IPS-18a (cell line): Measurements from ENCODE around the gene CACNA1S.

ENCODE experiments used
- H3K27ac ChIP-seq: one replicate; pipeline ENCODE4 v1.5.1; 2013; ENCODE audit warnings: low read length
- H3K27me3 ChIP-seq: one replicate; pipeline ENCODE4 v1.6.1; 2013; ENCODE audit warnings: mild to moderate bottlenecking, low read length; ENCODE audit not compliant: control insufficient read depth, insufficient read depth
- H3K36me3 ChIP-seq: one replicate; pipeline ENCODE4 v1.6.1; 2013; ENCODE audit warnings: low read depth, low read length; ENCODE audit not compliant: control insufficient read depth
- H3K4me1 ChIP-seq: one replicate; pipeline ENCODE4 v1.6.1; 2013; ENCODE audit warnings: low read depth, low read length; ENCODE audit not compliant: control insufficient read depth
- H3K4me3 ChIP-seq: one replicate; pipeline ENCODE4 v1.5.1; 2013; ENCODE audit warnings: low read length
- H3K9ac ChIP-seq: one replicate; pipeline ENCODE4 v1.6.1; 2013; ENCODE audit warnings: mild to moderate bottlenecking, low read length, moderate library complexity
- H3K9me3 ChIP-seq: one replicate; pipeline ENCODE4 v1.6.1; 2013; ENCODE audit warnings: low read depth, low read length; ENCODE audit not compliant: control insufficient read depth

CACNA1S gene

DNA sequence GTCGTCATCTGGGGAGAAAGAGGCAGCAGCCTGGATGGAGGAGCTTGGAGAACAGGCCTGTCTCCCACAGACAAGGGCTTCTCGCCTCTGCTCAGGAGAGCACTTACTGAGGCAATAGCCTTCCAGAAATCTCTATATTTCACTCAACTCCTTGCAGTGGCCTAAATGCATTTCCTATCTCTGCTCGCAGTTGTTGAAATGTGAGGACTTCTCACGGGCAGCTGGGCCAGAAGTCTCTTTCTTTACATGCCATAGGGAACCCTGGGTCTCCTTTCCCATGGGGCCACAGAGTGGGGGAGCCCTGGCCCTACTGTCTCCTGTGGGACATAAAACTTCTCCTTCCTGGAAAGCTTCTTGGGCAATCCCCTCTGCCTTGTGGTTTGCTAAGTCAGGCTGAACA is 45.2 kb downstream of the CACNA1S start:
- no peak overlapping the region for H3K27ac ChIP-seq
- no peak overlapping the region for H3K9ac ChIP-seq
- no peaks in the 10 kb centered on the region for H3K27me3 ChIP-seq
- no peak overlapping the region for H3K4me3 ChIP-seq
- no peaks in the 10 kb centered on the region for H3K36me3 ChIP-seq
- no peaks in the 10 kb centered on the region for H3K9me3 ChIP-seq
- H3K4me1 ChIP-seq, result peaks cover 5% of the 10 kb centered on the region

DNA sequence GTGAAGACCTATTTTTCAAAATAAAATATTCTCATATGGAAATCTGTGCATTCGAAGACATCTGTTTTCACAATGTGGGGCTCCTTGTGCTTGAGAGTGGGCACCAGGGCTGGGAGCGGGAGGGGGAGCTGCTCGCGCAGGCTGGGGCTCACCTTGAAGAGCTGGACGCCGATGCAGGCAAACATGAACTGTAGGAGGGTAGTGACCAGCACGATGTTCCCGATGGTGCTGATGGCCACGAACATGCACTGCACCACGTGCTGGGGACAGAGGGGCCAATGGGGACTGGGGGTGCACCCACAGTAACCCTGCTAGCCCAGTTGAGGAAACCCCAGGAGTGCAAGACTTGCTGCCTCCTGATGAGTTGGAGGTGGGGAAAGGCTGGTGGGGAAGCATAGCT is 46.5 kb downstream of the CACNA1S start:
- Histone ChIP-seq H3K4me1 (peaks cover 5% of the 10 kb centered on the region), H3K27ac (no peak overlapping the region), H3K9ac (no peak overlapping the region)

DNA sequence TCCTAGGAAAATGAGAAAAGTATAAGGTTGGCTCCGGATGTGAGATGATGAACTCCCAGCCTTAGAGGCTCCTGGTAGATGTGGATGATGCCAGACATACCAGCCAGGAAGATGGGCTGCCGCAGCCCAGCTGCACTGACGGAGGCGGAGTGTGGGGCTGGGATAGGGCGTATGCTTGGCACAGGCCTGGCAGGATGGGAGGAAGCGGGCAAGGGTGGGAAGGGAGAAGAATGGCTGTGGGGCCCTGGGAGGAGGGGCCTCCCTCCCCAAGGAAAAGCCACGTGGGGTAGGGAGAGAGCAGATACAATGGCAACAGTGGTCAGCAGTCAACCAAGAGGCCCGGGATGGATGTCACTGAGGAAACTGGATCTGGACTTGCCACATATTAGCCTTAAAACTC is 47.4 kb downstream of the CACNA1S start:
- peaks cover 8% of the 10 kb centered on the region for H3K4me1 ChIP-seq
- no peak overlapping the region for H3K27ac ChIP-seq
- no peak overlapping the region for H3K9ac ChIP-seq
- no peaks in the 10 kb centered on the region for H3K36me3 ChIP-seq
- H3K9me3 ChIP-seq, result no peaks in the 10 kb centered on the region
- H3K27me3 ChIP-seq, result no peaks in the 10 kb centered on the region
- H3K4me3 ChIP-seq, result no peak overlapping the region

More for the DNA sequence above, 46.5 kb downstream of the CACNA1S start:
- no peaks in the 10 kb centered on the region for H3K27me3 ChIP-seq
- H3K4me3 ChIP-seq, result no peak overlapping the region
- no peaks in the 10 kb centered on the region for H3K36me3 ChIP-seq
- H3K9me3 ChIP-seq, result no peaks in the 10 kb centered on the region

DNA sequence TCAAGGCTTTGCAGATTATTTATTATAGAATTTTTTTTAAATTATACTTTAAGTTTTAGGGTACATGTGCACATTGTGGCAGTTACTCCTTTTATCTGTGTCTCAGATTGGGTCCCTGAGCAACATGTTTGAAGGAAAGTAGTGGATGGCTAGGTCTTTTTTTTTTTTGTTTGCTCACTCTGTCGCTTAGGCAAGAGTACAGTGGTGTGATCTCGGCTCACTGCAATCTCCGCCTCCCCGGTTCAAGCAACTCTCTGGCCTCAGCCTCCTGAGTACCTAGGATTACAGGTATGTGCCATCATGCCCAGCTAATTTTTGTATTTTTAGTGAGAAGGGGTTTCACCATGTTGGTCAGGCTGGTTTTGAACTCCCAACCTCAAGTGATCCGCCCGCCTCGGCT is 49.1 kb downstream of the CACNA1S start:
- Histone ChIP-seq H3K4me1 (peaks cover 19% of the 10 kb centered on the region), H3K9ac (no peak overlapping the region), H3K27ac (no peak overlapping the region), H3K4me3 (no peak overlapping the region), H3K9me3 (no peaks in the 10 kb centered on the region), H3K27me3 (no peaks in the 10 kb centered on the region), H3K36me3 (no peaks in the 10 kb centered on the region)

DNA sequence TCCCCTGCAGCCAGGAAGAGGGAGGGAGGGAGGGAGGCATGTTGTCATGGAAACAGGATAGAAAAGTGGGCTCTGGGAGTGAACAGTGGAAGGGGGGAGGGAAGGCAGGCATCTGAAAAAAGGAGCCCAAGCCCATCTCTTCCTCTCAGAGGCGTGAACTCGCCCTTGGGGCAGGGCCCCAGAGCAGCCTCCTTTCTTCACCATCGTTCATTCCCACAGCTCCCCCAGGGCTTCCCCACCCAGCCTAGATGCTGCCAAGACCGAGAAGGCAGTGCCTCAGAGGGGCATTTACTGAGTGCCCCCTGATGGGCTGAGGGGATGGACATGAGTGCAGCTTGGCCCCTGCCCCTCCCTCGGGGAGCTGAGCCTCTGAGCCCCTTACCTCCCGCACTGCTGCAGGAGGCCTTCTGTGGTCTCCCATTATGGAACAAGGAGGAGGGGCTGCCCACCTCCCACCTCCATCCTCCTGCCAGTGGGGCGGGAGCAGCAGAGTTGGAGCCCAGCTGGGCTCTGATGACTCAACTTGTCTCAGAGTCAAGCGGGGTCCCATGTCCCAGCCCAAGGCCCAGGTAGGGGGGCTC is 49.6 kb downstream of the CACNA1S start:
- no peak overlapping the region for H3K27ac ChIP-seq
- no peak overlapping the region for H3K4me3 ChIP-seq
- H3K27me3 ChIP-seq, result no peaks in the 10 kb centered on the region
- no peaks in the 10 kb centered on the region for H3K36me3 ChIP-seq
- no peak overlapping the region for H3K9ac ChIP-seq
- no peaks in the 10 kb centered on the region for H3K9me3 ChIP-seq
- peaks cover 19% of the 10 kb centered on the region for H3K4me1 ChIP-seq

DNA sequence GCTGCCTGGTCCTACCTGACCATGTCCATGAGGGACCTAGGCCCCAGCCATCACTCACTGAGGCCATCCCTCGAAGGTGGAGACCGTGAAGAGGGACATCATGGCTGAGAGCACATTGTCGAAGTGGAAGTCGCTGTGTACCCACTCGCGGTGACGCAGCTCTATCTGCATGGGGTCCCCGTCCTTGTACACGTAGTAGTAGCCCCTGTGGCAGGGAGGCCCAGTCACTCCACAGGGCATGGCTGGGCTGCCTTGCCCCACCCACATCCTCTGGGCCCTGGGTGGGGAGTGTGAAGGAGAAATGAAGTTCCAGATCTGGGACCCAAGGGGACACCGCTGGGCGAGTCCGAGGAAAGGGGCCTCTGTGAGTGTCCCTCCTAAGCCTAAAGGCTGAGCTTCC is 50.3 kb downstream of the CACNA1S start:
- H3K9me3 ChIP-seq, result no peaks in the 10 kb centered on the region
- no peaks in the 10 kb centered on the region for H3K36me3 ChIP-seq
- H3K9ac ChIP-seq, result no peak overlapping the region
- H3K4me1 ChIP-seq, result peaks cover 19% of the 10 kb centered on the region
- no peak overlapping the region for H3K4me3 ChIP-seq
- no peaks in the 10 kb centered on the region for H3K27me3 ChIP-seq
- no peak overlapping the region for H3K27ac ChIP-seq

DNA sequence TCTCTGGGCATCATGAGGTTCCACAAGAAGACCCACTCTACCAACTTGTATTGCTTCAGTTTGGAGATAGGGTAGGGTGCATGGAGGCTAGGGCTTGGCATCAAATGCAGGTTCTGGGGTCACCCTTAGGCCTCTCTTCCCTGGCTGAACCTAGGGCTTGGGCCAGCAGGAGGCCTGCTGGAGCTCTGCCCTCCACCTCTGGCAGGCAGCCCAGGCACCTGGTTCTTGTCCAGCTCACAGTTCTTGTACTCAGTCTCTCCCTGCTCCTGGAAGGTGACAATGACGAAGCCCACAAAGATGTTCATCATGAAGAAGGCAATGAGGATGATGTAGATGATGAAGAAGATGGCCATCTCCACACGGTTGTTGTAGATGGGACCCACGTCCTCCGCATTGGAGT is 51.2 kb downstream of the CACNA1S start:
- Histone ChIP-seq H3K36me3 (no peaks in the 10 kb centered on the region), H3K27ac (no peak overlapping the region), H3K9ac (no peak overlapping the region), H3K4me1 (peaks cover 19% of the 10 kb centered on the region), H3K4me3 (no peak overlapping the region), H3K27me3 (no peaks in the 10 kb centered on the region), H3K9me3 (no peaks in the 10 kb centered on the region)

DNA sequence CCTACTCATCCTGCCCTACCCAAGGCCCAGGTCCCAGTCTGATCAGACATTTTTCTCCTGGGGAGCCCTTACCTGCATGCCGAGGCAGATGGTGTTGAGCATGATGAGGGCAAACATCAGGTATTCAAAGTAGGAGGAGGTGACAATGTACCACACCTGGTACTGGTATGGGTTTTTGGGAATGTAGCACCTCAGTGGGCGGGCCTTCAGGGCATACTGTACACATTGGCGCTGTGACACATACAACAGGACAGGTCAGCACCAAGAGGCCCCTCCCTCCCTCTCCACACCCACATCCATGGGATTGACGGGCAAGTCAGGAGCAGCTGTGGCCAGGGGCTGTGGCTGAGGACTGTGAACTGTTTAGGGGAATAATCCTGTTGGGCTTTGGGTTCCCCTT is 51.6 kb downstream of the CACNA1S start:
- no peak overlapping the region for H3K9ac ChIP-seq
- no peaks in the 10 kb centered on the region for H3K27me3 ChIP-seq
- peaks cover 19% of the 10 kb centered on the region for H3K4me1 ChIP-seq
- no peaks in the 10 kb centered on the region for H3K9me3 ChIP-seq
- H3K4me3 ChIP-seq, result no peak overlapping the region
- no peak overlapping the region for H3K27ac ChIP-seq
- H3K36me3 ChIP-seq, result no peaks in the 10 kb centered on the region

DNA sequence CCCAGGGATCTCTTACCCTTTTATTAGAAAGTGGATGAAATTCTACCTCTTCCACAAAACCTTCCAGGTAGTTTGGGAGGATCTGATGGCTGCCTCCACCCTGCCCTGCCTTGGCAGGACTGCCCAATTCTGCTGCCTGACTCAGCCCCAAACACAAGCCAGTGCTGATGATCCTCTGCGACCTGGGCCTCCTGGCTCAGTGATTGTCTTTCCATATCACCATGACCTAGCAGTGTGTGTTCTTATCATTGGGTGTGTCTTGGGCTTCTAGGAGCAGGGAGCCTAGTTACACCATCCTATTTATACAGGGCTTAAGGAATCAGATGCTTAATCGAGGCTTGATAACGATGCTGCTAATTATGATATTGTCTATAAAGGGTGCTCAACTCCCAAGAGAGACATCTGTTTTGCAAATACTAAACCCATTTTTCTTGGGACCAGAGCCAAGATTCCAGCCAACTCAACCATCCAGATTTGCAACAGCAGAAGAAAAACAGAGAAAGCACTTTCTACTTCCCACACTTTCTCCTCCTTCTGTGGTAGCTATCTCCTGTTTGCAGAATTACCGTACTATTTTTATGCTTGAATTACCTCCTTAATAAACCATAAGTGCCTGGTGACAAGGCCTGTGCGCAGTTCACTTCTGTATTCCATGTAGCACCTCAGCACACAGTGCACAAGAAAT is 52.2 kb downstream of the CACNA1S start:
- Histone ChIP-seq H3K27ac (no peak overlapping the region), H3K4me1 (peaks cover 19% of the 10 kb centered on the region), H3K4me3 (no peak overlapping the region), H3K36me3 (no peaks in the 10 kb centered on the region), H3K9ac (no peak overlapping the region), H3K27me3 (no peaks in the 10 kb centered on the region), H3K9me3 (no peaks in the 10 kb centered on the region)

DNA sequence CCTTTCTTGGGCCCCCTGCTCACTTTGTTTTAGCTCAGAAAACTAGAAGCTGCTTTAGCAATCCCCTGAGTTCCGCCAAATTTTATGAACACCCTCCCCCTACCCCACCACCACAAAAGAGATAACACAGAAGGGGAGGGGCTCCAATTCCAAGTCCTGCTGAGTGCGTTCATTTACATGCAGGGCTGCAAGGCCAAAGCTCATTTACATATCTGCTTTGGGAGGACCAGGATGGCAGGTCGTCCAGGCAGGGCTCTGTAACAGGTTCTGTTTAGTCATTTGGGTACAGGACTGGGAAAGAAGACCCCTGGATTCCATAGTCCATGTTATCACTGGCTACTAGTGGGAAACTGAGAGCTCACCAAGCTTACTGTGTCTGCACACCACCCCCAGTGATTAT is 52.8 kb downstream of the CACNA1S start:
- Histone ChIP-seq H3K4me3 (no peak overlapping the region), H3K9me3 (no peaks in the 10 kb centered on the region), H3K27ac (no peak overlapping the region), H3K36me3 (no peaks in the 10 kb centered on the region), H3K4me1 (peaks cover 19% of the 10 kb centered on the region), H3K9ac (no peak overlapping the region), H3K27me3 (no peaks in the 10 kb centered on the region)

DNA sequence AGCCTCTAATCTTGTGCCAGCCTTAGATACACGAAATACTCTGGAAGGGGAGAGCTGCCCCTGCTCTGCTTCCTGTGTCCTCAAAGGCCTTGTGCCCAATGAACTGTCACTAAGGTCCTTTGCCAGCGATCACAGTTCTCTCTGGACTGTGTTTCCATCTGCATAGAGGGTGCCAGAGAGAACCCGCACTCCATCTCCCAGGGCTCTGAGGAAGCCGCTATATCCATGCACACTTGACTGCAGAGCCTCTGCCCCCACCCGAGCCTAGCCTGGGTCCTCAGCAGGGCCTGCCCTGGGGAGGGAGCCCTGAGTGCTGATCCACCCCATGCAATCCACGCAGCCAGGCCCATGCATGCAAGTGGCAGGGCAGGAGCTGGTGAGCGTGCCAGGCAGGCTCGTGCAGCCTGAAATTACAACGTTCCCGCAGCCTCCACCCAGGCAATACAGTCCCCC is 58.1 kb downstream of the CACNA1S start:
- Histone ChIP-seq H3K4me1 (peaks cover 5% of the 10 kb centered on the region), H3K27ac (no peak overlapping the region), H3K27me3 (no peaks in the 10 kb centered on the region), H3K9me3 (no peaks in the 10 kb centered on the region), H3K9ac (no peak overlapping the region), H3K4me3 (no peak overlapping the region), H3K36me3 (no peaks in the 10 kb centered on the region)
